Activated CD4-positive, alpha-beta memory T cell treated with anti-CD3 and anti-CD28 coated beads for 36 hours (primary cell): Measurements from ENCODE around the gene MED16. TPM values are rescaled to one million over a fixed set of nuclear protein-coding genes. Genes with fewer than 3 reads are reported as not detected.

ENCODE experiments used
- CTCF ChIA-PET: fragments of 350-600 bp; sonication (Branson Sonifier 250); formaldehyde crosslinking; loops from one replicate; lab custom pipeline; 2021; ENCODE audit warnings: antibody characterized with exemption, inconsistent platforms; lab: Charles Lee
- POLR2A ChIA-PET: fragments of 350-600 bp; sonication (Branson Sonifier 250); formaldehyde crosslinking; loops from one replicate; lab custom pipeline; 2021; ENCODE audit warnings: antibody characterized with exemption; lab: Charles Lee
- DNase-seq: peaks from one replicate; pipeline ENCODE4 v3.0.0-alpha.2; 2020
- H3K27ac Mint-ChIP-seq: one replicate; pipeline ENCODE4 v1.8.0; 2021; ENCODE audit warnings: mixed read lengths
- H3K27me3 Mint-ChIP-seq: one replicate; pipeline ENCODE4 v1.8.0; 2021; ENCODE audit warnings: mixed read lengths
- H3K36me3 Mint-ChIP-seq: one replicate; pipeline ENCODE4 v1.8.0; 2021; ENCODE audit warnings: mixed read lengths
- H3K4me1 Mint-ChIP-seq: one replicate; pipeline ENCODE4 v1.8.0; 2021; ENCODE audit warnings: low read depth, mixed read lengths
- H3K4me3 Mint-ChIP-seq: one replicate; pipeline ENCODE4 v1.8.0; 2021; ENCODE audit warnings: mild to moderate bottlenecking, mixed read lengths
- H3K9me3 Mint-ChIP-seq: one replicate; pipeline ENCODE4 v1.8.0; 2021; ENCODE audit warnings: mixed read lengths
- intact Hi-C: fragments of 100-400 bp; cut with micrococcal nuclease; formaldehyde crosslinking; loops from one replicate; pipeline ENCODE4 v1.15.1; 2023
- total RNA-seq, 2 experiments: library from RNA; stranded (reverse); gene quantifications; one replicate each; pipeline ENCODE4 v1.2.3, GENCODE V29; 2021

Gene MED16
- total RNA-seq, 2 experiments from 2014 or later: 58.9 to 62.7 TPM

DNA sequence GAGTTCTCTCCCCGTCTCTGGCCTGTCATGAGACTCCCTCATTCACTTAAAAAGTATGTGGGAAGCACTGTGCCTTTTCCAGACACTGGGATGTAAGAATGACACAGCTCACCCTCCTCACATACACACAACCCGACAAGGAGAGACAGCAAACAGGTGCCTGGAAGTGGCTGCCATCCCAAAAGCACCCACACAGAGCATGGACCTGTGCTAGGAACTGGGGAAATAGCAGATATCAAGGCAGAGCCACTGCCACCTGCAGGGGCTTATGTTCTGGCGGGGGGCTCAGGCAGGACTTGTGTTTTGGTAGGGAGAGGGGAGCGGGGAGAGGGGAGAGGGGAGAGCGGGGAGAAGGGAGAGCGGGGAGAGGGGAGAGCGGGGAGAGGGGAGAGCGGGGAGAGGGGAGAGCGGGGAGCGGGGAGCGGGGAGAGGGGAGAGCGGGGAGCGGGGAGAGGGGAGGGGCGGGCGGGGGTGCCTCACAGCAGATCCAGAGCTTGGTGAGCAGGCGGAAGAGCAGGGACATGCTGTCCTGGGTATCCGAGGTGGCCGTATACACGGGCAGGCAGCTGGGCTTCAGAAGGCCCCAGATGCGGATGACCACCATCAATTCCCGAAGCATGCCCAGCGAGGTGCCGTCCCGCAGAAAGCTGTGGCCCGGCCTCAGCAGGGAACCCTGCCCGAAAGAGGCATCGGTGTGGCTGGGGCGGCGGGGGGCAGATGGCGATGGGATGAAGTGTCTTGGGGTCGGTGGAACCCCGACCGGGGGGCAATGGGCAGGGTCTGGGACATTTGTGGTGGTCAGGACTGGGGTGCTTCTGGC lies 21.3 kb downstream of the MED16 start:
- Mint-ChIP-seq H3K9me3 (no peaks in the 10 kb centered on the region), H3K4me1 (peaks cover 9% of the 10 kb centered on the region), H3K27ac (peak overlapping the region; percentile 42), H3K36me3 (peaks cover 9% of the 10 kb centered on the region), H3K4me3 (no peak overlapping the region), H3K27me3 (no peaks in the 10 kb centered on the region)
- ChIA-PET POLR2A (no interaction called here), CTCF (interaction anchor here (0.8 to 1.2 kb wide), 2 partner anchors 8 to 50 kb away, joined by 3 to 4 read pairs; no protein-coding TSS in a partner anchor)
- DNase-seq: no peak
- intact Hi-C loops: loop anchor here (2.0 kb wide), 1 partner anchor 21 kb away; the partner anchor contains the start of genes MED16 and RNU6-9

DNA sequence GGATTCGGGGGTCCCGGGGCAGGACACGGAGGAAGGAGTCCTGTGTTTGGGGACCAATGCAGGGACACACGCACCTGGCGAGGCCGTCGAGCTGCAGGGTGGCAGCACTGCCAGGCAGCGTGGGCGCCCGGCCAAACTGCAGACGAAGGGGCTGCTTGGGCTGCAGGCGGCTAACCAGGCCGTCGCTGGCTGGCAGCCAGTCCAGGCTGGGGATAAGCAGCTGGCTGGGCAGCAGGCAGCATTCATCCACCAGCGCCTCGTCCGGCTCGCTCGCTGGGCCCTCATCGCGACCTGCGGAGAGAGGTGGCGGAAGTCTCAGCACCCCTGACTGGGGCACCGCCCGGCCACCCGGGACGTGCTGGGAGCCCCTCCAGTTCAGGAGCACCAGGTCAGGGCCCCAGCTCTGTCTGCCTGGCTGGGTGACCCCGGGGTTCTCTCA lies 22.0 kb downstream of the MED16 start:
- intact Hi-C loops: no loop called here
- H3K9me3 Mint-ChIP-seq: no peaks in the 10 kb centered on the region
- H3K27me3 Mint-ChIP-seq: no peaks in the 10 kb centered on the region
- ChIA-PET CTCF (no interaction called here), POLR2A (no interaction called here)
- DNase-seq: no peak
- peaks cover 9% of the 10 kb centered on the region for H3K4me1 Mint-ChIP-seq
- no peak overlapping the region for H3K27ac Mint-ChIP-seq
- no peak overlapping the region for H3K4me3 Mint-ChIP-seq
- H3K36me3 Mint-ChIP-seq: peaks cover 9% of the 10 kb centered on the region

DNA sequence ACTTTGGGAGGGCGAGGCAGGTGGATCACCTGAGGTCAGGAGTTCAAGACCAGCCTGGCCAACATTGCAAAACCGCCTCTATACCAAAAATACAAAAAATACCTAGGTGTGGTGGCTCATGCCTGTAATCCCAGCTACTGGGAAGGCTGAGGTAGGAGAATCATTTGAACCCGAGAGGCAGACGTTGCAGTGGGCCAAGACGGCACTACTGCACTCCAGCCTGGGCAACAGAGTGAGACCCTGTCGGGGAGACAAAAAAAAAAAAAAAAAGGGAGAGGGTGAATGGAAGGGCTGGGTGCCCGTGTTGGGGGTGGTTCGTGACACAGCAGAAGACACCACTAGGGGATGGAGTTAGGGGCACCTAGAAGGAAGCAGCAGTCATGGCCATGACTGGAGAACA lies 22.7 kb downstream of the MED16 start:
- Mint-ChIP-seq H3K27ac (no peak overlapping the region), H3K27me3 (no peaks in the 10 kb centered on the region), H3K4me1 (peaks cover 9% of the 10 kb centered on the region), H3K4me3 (no peak overlapping the region), H3K9me3 (no peaks in the 10 kb centered on the region), H3K36me3 (peaks cover 7% of the 10 kb centered on the region)
- ChIA-PET CTCF (no interaction called here), POLR2A (no interaction called here)
- no peak for DNase-seq
- intact Hi-C loops: no loop called here

DNA sequence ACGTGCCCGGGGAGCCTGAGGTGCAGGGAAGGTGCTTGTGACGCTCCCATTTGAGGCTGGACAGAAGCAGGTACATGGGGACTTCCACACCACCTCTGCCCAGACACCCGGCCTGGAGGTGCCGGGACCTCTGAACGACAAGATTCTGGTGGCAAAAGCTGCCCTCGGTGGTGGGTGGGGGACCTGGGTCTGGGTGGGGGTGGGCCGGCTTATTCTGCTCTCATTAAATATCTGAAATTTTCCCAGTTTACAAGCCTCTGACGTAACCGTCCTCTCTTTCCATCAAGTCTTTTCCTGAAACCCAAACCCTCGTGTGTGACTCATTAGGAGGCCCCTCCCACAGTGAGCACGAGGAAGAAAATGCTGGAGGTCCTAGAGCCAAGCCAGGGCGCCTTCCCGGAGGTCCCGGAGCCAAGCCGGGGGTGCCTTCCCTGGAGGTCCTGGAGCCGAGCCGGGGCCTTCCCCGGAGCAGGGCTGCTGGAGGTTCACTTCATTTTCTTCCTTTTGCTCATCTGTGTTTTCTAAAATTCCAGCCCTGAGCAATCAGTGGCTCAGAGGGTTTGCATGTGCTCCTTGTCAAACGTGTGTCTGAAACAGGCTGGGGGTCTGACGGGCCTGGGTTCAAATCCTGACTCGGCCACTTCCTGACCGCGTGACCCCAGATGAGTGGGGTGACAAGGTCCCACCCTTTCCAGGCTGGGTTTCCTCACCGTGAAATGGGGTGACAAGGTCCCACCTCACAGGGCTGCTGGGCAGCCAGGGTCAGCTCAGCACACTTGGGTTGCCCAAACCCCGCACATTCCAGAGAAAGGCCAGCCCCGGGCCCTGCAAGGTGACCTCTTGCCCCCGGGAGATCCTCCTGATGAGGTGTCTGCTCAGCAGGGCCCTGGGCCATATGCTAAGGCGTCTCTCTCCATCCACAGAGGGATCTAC lies 23.5 kb downstream of the MED16 start:
- DNase-seq: no peak
- ChIA-PET CTCF (no interaction called here), POLR2A (no interaction called here)
- peaks cover 7% of the 10 kb centered on the region for H3K36me3 Mint-ChIP-seq
- no peak overlapping the region for H3K4me3 Mint-ChIP-seq
- intact Hi-C loops: no loop called here
- no peaks in the 10 kb centered on the region for H3K27me3 Mint-ChIP-seq
- H3K9me3 Mint-ChIP-seq: no peaks in the 10 kb centered on the region
- H3K27ac Mint-ChIP-seq: no peak overlapping the region
- H3K4me1 Mint-ChIP-seq: peaks cover 9% of the 10 kb centered on the region

DNA sequence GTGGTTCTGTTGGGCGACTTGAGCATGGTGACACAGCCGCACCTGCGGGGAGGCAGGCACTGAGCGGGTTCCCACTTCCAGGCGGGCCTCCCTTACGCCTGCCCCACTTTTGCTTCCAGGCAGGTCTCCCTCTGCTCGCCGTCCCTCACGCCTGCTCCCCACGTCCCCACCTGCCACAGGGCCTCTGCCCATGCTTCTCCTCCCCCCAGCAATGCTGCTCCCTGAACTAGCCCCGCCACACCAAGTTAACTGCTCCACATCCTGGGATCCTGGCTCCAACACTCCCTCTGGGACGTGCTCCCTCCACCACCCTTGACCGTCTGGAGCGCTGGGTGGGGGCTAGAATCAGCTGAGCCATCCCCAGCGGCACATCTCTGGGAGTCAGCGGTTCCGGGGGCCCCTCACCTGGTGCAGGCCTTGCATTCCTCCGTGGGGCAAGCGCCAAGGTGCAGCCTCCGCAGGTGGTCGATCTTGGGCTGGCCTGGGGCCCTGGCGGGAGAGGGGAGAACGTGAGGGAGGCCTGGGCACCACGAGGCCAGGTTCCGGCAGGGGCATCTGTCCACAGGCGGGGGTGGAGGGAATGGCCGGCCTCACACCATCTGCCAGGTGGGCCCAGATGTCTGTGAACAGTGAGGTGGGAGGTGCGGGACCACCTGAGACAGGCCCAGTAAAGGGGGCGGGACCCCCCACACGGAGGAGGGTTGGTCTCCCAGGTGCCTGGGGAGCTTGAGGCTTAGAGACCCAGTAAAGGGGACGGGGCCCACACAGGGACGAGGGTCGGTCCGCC lies 24.3 kb downstream of the MED16 start:
- Mint-ChIP-seq H3K27me3 (no peaks in the 10 kb centered on the region), H3K4me1 (peaks cover 12% of the 10 kb centered on the region), H3K4me3 (no peak overlapping the region), H3K27ac (no peak overlapping the region), H3K36me3 (peaks cover 7% of the 10 kb centered on the region), H3K9me3 (no peaks in the 10 kb centered on the region)
- ChIA-PET CTCF (interaction anchor here (0.6 kb wide), 1 partner anchor 95 kb away, joined by 3 read pairs; no protein-coding TSS in a partner anchor), POLR2A (no interaction called here)
- DNase-seq: no peak
- intact Hi-C loops: no loop called here

DNA sequence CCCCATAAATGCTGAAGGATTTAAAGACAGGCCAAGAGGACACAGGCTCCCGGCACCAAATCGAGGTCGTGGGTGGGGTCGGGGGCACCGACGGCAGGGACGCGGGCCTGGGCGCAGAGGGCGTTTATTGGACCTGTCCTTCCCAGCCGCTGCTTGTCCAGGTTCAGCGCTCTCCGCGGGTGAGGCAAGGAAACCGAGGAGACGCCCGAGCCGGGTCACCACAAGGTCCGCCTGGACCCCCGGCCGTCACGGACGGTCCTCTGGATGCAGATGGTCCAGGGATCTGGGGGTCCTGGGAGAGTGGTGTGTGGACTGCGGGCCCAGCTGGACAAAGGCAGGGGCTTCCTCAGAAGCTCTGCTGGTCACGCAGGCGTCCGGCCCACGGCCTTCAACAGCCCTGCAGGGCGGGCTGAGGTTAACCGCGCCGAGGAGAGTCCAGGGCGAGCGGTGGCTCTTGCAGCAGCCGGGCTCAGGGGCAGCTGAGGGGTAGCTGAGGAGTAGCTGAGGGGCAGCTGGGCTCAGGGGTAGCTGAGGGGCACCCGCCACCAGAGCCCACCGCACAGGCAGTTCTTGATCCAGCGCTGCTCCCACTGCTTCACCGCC lies 25.0 kb downstream of the MED16 start:
- peaks cover 7% of the 10 kb centered on the region for H3K36me3 Mint-ChIP-seq
- ChIA-PET POLR2A (no interaction called here), CTCF (interaction anchor here (0.6 to 1.1 kb wide), 2 partner anchors 95 to 401 kb away, joined by 3 to 4 read pairs; partner anchors contain the start of gene CIRBP)
- H3K4me3 Mint-ChIP-seq: no peak overlapping the region
- no peaks in the 10 kb centered on the region for H3K9me3 Mint-ChIP-seq
- intact Hi-C loops: no loop called here
- H3K27ac Mint-ChIP-seq: no peak overlapping the region
- H3K4me1 Mint-ChIP-seq: peaks cover 17% of the 10 kb centered on the region
- no peak for DNase-seq
- H3K27me3 Mint-ChIP-seq: no peaks in the 10 kb centered on the region

DNA sequence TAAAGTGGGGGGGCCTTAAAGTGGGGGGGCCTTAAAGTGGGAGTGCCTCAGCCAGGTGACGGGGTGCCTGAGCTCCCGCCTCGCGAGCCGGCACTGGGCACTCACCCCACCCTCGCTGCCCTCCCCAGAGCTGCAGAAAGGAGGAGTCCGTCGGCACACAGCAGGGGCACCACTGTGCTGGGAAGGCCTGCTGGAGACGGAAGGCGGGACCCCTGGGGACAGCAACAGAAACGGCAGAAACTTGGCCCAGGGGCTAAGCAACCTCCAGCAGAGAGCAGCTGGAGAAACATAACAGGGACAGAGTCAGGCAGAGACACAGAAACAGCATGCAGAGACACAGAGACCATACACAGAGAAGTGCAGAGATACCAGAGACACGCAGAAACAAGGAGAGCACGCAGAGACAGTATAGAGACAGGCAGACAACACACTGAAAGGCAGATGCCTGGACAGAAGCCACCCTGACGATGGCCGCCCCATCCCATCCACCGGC lies 25.6 kb downstream of the MED16 start:
- H3K27ac Mint-ChIP-seq: no peak overlapping the region
- H3K36me3 Mint-ChIP-seq: peaks cover 7% of the 10 kb centered on the region
- intact Hi-C loops: no loop called here
- ChIA-PET POLR2A (no interaction called here), CTCF (interaction anchor here (1.1 kb wide), 1 partner anchor 402 kb away, joined by 4 read pairs; the partner anchor contains the start of gene CIRBP)
- H3K27me3 Mint-ChIP-seq: no peaks in the 10 kb centered on the region
- no peak overlapping the region for H3K4me3 Mint-ChIP-seq
- no peaks in the 10 kb centered on the region for H3K9me3 Mint-ChIP-seq
- DNase-seq: no peak
- H3K4me1 Mint-ChIP-seq: peaks cover 18% of the 10 kb centered on the region

DNA sequence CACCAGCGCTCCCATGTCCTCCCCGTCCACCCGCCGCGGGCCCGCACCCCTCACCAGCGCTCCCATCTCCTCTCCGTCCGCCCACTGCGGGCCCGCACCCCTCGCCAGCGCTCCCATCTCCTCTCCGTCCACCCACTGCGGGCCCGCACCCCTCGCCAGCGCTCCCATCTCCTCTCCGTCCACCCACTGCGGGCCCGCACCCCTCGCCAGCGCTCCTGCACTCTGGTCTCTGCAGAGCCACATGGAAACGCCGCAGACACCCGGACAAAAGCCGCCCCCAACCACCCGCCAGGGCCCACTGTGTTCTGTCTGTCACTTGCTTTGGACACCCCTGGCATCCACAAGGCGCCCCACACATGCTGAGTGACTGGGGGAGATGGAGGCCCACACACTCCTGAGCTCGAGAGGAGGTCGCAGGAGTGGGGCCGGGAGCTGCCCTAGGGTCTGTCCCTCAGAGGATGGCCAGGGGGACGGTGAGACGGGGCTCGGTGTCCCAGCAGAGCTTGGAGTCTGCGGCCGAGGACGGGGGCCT lies 26.2 kb downstream of the MED16 start:
- intact Hi-C loops: no loop called here
- CTCF ChIA-PET: interaction anchor here (1.1 kb wide), 1 partner anchor 403 kb away, joined by 4 read pairs; the partner anchor contains the start of gene CIRBP
- Mint-ChIP-seq H3K4me1 (peaks cover 14% of the 10 kb centered on the region), H3K27ac (no peak overlapping the region), H3K27me3 (no peaks in the 10 kb centered on the region), H3K36me3 (peaks cover 7% of the 10 kb centered on the region), H3K4me3 (no peak overlapping the region), H3K9me3 (no peaks in the 10 kb centered on the region)
- POLR2A ChIA-PET: no interaction called here
- DNase-seq: no peak

DNA sequence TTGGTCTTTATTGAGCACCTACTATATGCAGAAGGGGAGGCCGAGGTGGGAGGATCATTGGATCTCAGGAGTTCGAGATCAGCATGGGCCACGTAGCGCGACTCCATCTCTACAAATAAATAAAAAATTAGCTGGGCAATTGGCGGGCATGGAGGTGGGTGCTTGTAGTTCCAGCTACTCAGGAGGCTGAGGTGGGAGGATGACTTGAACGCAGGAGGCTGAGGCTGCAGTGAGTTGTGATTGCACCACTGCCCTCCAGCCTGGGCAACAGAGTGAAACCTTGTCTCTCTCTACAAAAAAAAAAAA lies 29.7 kb downstream of the MED16 start:
- Mint-ChIP-seq H3K27ac (no peak overlapping the region), H3K4me3 (peak overlapping the region; percentile 31), H3K4me1 (peaks cover 14% of the 10 kb centered on the region), H3K36me3 (peaks cover 4% of the 10 kb centered on the region), H3K9me3 (no peaks in the 10 kb centered on the region), H3K27me3 (peaks cover 8% of the 10 kb centered on the region)
- POLR2A ChIA-PET: no interaction called here
- CTCF ChIA-PET: interaction anchor here (0.6 to 3.4 kb wide), 19 partner anchors 9 to 331 kb away, joined by 3 to 33 read pairs (median 5); partner anchors contain the start of genes MED16, R3HDM4, RNU6-9 and WDR18
- DNase-seq: no peak
- intact Hi-C loops: loop anchor here (2.0 to 5.0 kb wide), 3 partner anchors 66 to 119 kb away; partner anchors contain the start of genes PTBP1 and WDR18

DNA sequence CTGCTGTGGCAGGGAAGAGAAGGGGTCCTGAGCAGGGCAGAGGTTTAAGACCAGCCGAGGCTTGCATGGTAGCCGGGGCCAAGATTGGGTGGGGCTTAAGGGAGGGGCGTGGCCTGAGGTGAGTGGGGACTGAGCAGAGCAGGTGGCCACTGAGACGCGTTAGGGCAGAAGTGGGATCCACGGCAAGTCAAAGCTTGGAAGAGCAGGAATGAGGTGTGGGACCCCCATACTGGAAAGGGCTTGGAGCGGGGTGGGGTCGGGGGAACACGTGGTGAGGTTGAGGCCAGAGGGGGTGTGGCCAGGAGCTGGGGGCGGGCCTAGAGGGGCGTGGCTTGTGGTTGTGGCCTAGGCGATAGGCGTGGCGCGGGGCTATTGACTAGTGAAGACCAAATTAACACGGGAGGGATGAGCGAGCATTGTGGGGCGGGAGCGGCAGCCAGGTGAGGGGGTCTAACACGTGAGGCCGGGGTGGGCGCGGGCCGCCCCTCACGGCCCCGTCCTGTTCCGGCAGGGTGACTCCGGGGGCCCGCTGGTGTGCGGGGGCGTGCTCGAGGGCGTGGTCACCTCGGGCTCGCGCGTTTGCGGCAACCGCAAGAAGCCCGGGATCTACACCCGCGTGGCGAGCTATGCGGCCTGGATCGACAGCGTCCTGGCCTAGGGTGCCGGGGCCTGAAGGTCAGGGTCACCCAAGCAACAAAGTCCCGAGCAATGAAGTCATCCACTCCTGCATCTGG lies 30.2 kb downstream of the MED16 start:
- peaks cover 8% of the 10 kb centered on the region for H3K27me3 Mint-ChIP-seq
- peak overlapping the region; percentile 49 for H3K27ac Mint-ChIP-seq
- H3K4me3 Mint-ChIP-seq: peak overlapping the region; percentile 33
- CTCF ChIA-PET: interaction anchor here (0.8 to 3.4 kb wide), 12 partner anchors 8 to 135 kb away, joined by 3 to 33 read pairs (median 7); partner anchors contain the start of genes MED16, R3HDM4, RNU6-9 and WDR18
- peaks cover 14% of the 10 kb centered on the region for H3K4me1 Mint-ChIP-seq
- POLR2A ChIA-PET: no interaction called here
- DNase-seq: peak; percentile 88
- intact Hi-C loops: loop anchor here (1.0 to 5.0 kb wide), 4 partner anchors 58 to 120 kb away; partner anchors contain the start of genes PTBP1 and WDR18
- H3K9me3 Mint-ChIP-seq: no peaks in the 10 kb centered on the region
- H3K36me3 Mint-ChIP-seq: peaks cover 4% of the 10 kb centered on the region
